Hepatocyte (in vitro differentiated cells): ENCODE measurements around the gene GPRIN2. TPM values are rescaled to one million over a fixed set of nuclear protein-coding genes. Genes with fewer than 3 reads are reported as not detected.
"Not testable (repeated sequence)": the region's sequence is repeated elsewhere in the genome, so short reads cannot be mapped to it uniquely, and the experiment has no call there.

Experiments
- DNase-seq: peaks from one replicate; pipeline ENCODE4 v3.0.0-alpha.2; 2016; ENCODE audit warnings: low spot score
- H2AFZ ChIP-seq: fragments of 200-600 bp; sonication (generic); 2 replicates; pipeline ENCODE4 v1.6.0; 2016; ENCODE audit warnings: antibody characterized with exemption, mild to moderate bottlenecking
- H3K27ac ChIP-seq: fragments of 200-600 bp; sonication (generic); 2 replicates; pipeline ENCODE4 v1.5.1; 2016; ENCODE audit warnings: mild to moderate bottlenecking
- H3K27me3 ChIP-seq: fragments of 200-600 bp; sonication (generic); 2 replicates; pipeline ENCODE4 v1.6.1; 2016
- H3K36me3 ChIP-seq: fragments of 200-600 bp; sonication (generic); replicated peaks from 2 replicates; pipeline ENCODE4 v1.5.1; 2016; ENCODE audit warnings: low read depth; ENCODE audit not compliant: insufficient read depth
- H3K4me1 ChIP-seq: fragments of 200-600 bp; sonication (generic); 2 replicates; pipeline ENCODE4 v1.5.1; 2016; ENCODE audit warnings: mild to moderate bottlenecking, moderate library complexity; ENCODE audit not compliant: insufficient read depth
- H3K4me2 ChIP-seq: fragments of 200-600 bp; sonication (generic); 2 replicates; pipeline ENCODE4 v1.6.0; 2016
- H3K4me3 ChIP-seq: fragments of 200-600 bp; sonication (generic); 2 replicates; pipeline ENCODE4 v1.5.1; 2016; ENCODE audit warnings: mild to moderate bottlenecking
- H3K79me2 ChIP-seq: fragments of 200-600 bp; sonication (generic); 2 replicates; pipeline ENCODE4 v1.6.0; 2017; ENCODE audit warnings: mild to moderate bottlenecking
- H3K9me2 ChIP-seq: fragments of 200-600 bp; sonication (generic); replicated peaks from 2 replicates; pipeline ENCODE4 v1.6.0; 2017; ENCODE audit warnings: mild to moderate bottlenecking; ENCODE audit not compliant: insufficient read depth
- H3K9me3 ChIP-seq: fragments of 200-600 bp; sonication (generic); 2 replicates; pipeline ENCODE4 v1.5.1; 2016; ENCODE audit warnings: low read depth, mild to moderate bottlenecking
- H4K20me1 ChIP-seq: fragments of 200-600 bp; sonication (generic); 2 replicates; pipeline ENCODE4 v1.6.0; 2016; ENCODE audit warnings: mild to moderate bottlenecking; ENCODE audit not compliant: insufficient read depth, poor library complexity, severe bottlenecking
- WGBS: methylation state at CpG from one replicate; pipeline ENCODE4 v1.1.6; 2016; ENCODE audit warnings: low lambda C conversion rate; ENCODE audit errors: missing lambda C conversion rate; 5-methylcytosine and 5-hydroxymethylcytosine counted together
- polyA plus RNA-seq: library from polyadenylated mRNA; unstranded; fragments of >200 nt; fragmentation: Nextera tagmentation; extraction: Ambion mirVana; gene quantifications from 2 replicates; pipeline ENCODE4 v1.2.1, GENCODE V29; 2016
- total RNA-seq: library from RNA; depleted of rRNA; stranded (reverse); fragments of >200 nt; gene quantifications from 2 replicates; pipeline ENCODE4 v1.2.3, GENCODE V29; 2014

Gene GPRIN2
- total and polyA plus RNA-seq, 2 experiments from 2014 or later = 15.0 to 23.4 TPM

DNA sequence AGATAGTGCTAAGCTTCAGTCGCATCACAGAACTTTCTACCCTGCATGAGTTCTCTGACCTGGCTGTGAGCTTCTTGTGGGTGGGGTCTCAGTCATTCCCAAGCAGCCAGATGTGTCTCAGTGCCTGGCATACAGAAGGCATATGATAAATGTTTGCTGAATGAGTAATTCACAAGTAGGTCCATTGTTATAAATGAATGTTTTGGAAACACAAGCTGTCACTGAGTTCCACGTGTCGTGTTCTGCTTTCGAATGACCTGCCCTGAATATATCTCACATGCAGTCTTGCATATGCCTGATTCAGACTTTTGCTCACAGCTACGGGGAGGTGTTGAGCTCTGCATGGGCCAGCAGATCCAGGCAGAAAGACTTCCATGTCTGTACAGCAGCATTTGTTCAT, 44.5 kb downstream of the GPRIN2 start:
- not testable (repeated sequence) for H2AFZ ChIP-seq, H3K36me3 ChIP-seq, H3K4me3 ChIP-seq, H3K4me1 ChIP-seq, H3K4me2 ChIP-seq, H3K9me2 ChIP-seq, H3K27me3 ChIP-seq, DNase-seq, H3K27ac ChIP-seq, H3K9me3 ChIP-seq, H4K20me1 ChIP-seq, H3K79me2 ChIP-seq
- no CpG with 5 or more reads among the region's 5 CpGs for WGBS

Other genes with a start within 250 kb of the GPRIN2 start
- 38.0 and 54.0 TPM in 2 replicates for gene ANXA8L1, start 180.9 kb downstream of the GPRIN2 start, total RNA-seq
- 70.7 and 110 TPM in 2 replicates for gene ANXA8L1, start 180.9 kb downstream of the GPRIN2 start, polyA plus RNA-seq
- gene NPY4R, start 90.7 kb downstream of the GPRIN2 start, total RNA-seq = 0.12 and 0.87 TPM in 2 replicates
- 0.07 TPM in 1 of 2 replicates, not detected in the other for gene NPY4R, start 90.7 kb downstream of the GPRIN2 start, polyA plus RNA-seq
- gene SYT15, start 22.5 kb upstream of the GPRIN2 start, total RNA-seq = 0.24 and 2.9 TPM in 2 replicates
- 1.1 and 1.2 TPM in 2 replicates for gene SYT15, start 22.5 kb upstream of the GPRIN2 start, polyA plus RNA-seq